ENCODE results near the gene FILIP1.

FILIP1 gene

GRCh38 chr6:75268988-75269354 lies 224.6 kb downstream of the FILIP1 start:
- no peak overlapping the region for H3K4me2 ChIP-seq (ENCODE audit: low read length, poor library complexity, severe bottlenecking)
- H3K9me3 ChIP-seq (ENCODE audit: control insufficient read depth, low read length) = no peaks in the 10 kb centered on the region
- peaks cover 12 to 44% of the 10 kb centered on the region in 2 experiments for H3K36me3 ChIP-seq (ENCODE audit: control insufficient read depth in 1 of 2, insufficient read depth in 2 of 2, low read depth in 1 of 2, low read length in 2 of 2)
- H3K27me3 ChIP-seq (ENCODE audit: control insufficient read depth in 1 of 2, insufficient read depth in 1 of 2, low read length in 2 of 2) = no peaks in the 10 kb centered on the region
- no peak overlapping the region for H3K27ac ChIP-seq (ENCODE audit: low read length, poor library complexity, severe bottlenecking)
- no peak overlapping the region for H4K91ac ChIP-seq (ENCODE audit: low read length)
- no peak overlapping the region for H3K18ac ChIP-seq (ENCODE audit: low read depth in 1 of 2, low read length in 2 of 2)
- H3K4ac ChIP-seq (ENCODE audit: low read depth in 1 of 2, low read length in 2 of 2) = no peak overlapping the region
- no peak overlapping the region for H2AFZ ChIP-seq (ENCODE audit: low read depth, low read length)
- H2BK5ac ChIP-seq (ENCODE audit: low read depth, low read length, poor library complexity, severe bottlenecking) = no peak overlapping the region
- no peaks in the 10 kb centered on the region for H3K4me1 ChIP-seq (ENCODE audit: control insufficient read depth, insufficient read depth, low read depth, low read length)
- no peak overlapping the region for H3K9ac ChIP-seq (ENCODE audit: low read length)
- H2AK5ac ChIP-seq (ENCODE audit: low read length, severe bottlenecking) = no peak overlapping the region
- 95% methylated on average over 4 of the region's 4 CpGs for WGBS
- no peak overlapping the region for H3K4me3 ChIP-seq (ENCODE audit: insufficient read depth in 1 of 2, low read depth in 1 of 2, low read length in 2 of 2)
- no peak overlapping the region for H2BK12ac ChIP-seq (ENCODE audit: low read length in 2 of 2)
- no peak overlapping the region for H3K23ac ChIP-seq (ENCODE audit: low read length in 2 of 2)
- no peak overlapping the region for H4K8ac ChIP-seq (ENCODE audit: low read length)
- no peak overlapping the region for H3K14ac ChIP-seq (ENCODE audit: low read length in 2 of 2)
- DNase-seq = no peak
- H2BK120ac ChIP-seq (ENCODE audit: low read depth, low read length) = no peak overlapping the region
- H2BK15ac ChIP-seq (ENCODE audit: low read depth, poor library complexity, severe bottlenecking) = no peak overlapping the region
- H3K79me1 ChIP-seq (replicated peaks; ENCODE audit: low read length, poor library complexity, severe bottlenecking) = peaks cover 2% of the 10 kb centered on the region

DNA sequence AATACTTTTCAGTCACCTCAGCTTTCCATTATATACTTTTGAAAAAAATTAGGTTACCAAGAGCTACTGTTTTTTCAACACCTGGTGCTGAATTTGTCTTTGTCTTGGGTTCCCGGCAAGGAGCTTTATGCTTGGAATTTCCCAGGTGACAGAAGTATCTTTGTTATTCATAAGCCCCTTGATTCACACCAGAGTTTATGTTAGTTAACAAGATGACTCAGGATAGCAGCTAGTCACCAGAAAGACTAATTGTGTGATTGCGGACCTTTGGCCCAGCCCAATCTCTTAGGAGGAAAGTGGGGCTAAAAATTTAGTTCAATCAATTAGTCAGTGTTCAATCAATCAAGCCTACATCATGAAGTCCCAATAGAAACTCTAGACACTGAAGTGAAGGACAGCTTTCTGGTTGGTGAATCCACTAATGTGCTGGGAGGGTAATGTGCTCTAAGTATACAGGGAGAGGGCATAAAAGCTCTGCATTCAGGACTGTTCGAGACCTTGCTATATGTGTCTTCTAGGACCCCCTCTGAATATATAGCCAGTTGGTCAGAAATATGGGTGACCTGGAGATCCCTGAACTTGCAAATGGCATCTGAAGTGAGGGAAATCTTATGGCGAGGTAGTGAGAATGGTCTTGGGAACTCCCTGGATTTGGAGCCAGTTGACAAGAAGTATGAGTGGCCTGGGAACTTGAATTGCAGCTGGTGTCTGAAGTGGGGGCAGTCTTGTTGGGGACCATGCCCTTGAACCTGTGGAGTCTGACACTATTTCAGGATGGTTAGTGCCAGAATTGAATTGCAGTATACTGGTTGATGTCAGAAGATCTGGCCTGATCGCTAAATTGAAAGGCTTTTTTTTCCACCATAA lies 225.2 kb downstream of the FILIP1 start:
- no peak overlapping the region for H2BK15ac ChIP-seq (ENCODE audit: low read depth, poor library complexity, severe bottlenecking)
- H4K8ac ChIP-seq (ENCODE audit: low read length) = no peak overlapping the region
- H3K4me1 ChIP-seq (ENCODE audit: control insufficient read depth, insufficient read depth, low read depth, low read length) = no peaks in the 10 kb centered on the region
- DNase-seq = peak; percentile 62
- WGBS = 68% methylated on average over 3 of the region's 5 CpGs
- no peak overlapping the region for H2BK12ac ChIP-seq (ENCODE audit: low read length in 2 of 2)
- H2AFZ ChIP-seq (ENCODE audit: low read depth, low read length) = no peak overlapping the region
- no peaks in the 10 kb centered on the region for H3K27me3 ChIP-seq (ENCODE audit: control insufficient read depth in 1 of 2, insufficient read depth in 1 of 2, low read length in 2 of 2)
- peak overlapping the region; percentile 3 to 43 for H3K18ac ChIP-seq (ENCODE audit: low read depth in 1 of 2, low read length in 2 of 2)
- H3K36me3 ChIP-seq (ENCODE audit: control insufficient read depth in 1 of 2, insufficient read depth in 2 of 2, low read depth in 1 of 2, low read length in 2 of 2) = peaks cover 12 to 50% of the 10 kb centered on the region in 2 experiments
- peaks cover 2% of the 10 kb centered on the region for H3K79me1 ChIP-seq (replicated peaks; ENCODE audit: low read length, poor library complexity, severe bottlenecking)
- no peaks in the 10 kb centered on the region for H3K9me3 ChIP-seq (ENCODE audit: control insufficient read depth, low read length)
- no peak overlapping the region for H3K23ac ChIP-seq (ENCODE audit: low read length in 2 of 2)
- H3K9ac ChIP-seq (ENCODE audit: low read length) = peak overlapping the region; percentile 74
- H3K27ac ChIP-seq (ENCODE audit: low read length, poor library complexity, severe bottlenecking) = peak overlapping the region; percentile 19
- no peak overlapping the region for H2BK120ac ChIP-seq (ENCODE audit: low read depth, low read length)
- H2AK5ac ChIP-seq (ENCODE audit: low read length, severe bottlenecking) = peak overlapping the region; percentile 87
- H4K91ac ChIP-seq (ENCODE audit: low read length) = peak overlapping the region; percentile 50
- H2BK5ac ChIP-seq (ENCODE audit: low read depth, low read length, poor library complexity, severe bottlenecking) = no peak overlapping the region
- no peak overlapping the region for H3K4me2 ChIP-seq (ENCODE audit: low read length, poor library complexity, severe bottlenecking)
- H3K4ac ChIP-seq (ENCODE audit: low read depth in 1 of 2, low read length in 2 of 2) = no peak overlapping the region
- peak overlapping the region in 1 of 2 experiments; percentile 6 for H3K4me3 ChIP-seq (ENCODE audit: insufficient read depth in 1 of 2, low read depth in 1 of 2, low read length in 2 of 2)
- H3K14ac ChIP-seq (ENCODE audit: low read length in 2 of 2) = no peak overlapping the region

DNA sequence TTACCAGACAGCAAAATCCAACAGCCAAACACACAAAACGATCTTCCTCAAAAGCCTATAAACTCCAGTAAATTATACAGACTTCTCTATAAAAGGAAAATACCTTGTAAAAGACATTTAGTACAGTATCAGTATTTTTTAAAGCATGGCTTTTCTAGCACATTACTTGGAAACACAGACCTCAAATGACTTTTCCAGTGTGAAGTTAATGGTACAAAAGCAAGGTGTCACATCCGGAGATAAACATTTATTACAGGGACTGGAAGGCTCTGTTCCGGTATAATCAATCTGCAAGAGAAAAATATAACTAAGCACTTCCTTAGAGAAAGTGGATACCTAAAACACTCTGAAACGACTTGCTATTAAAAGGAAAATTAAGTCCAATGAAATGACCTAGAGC lies 226.1 kb downstream of the FILIP1 start:
- Histone ChIP-seq H3K4ac (ENCODE audit: low read depth in 1 of 2, low read length in 2 of 2) (no peak overlapping the region), H4K8ac (ENCODE audit: low read length) (no peak overlapping the region), H3K36me3 (ENCODE audit: control insufficient read depth in 1 of 2, insufficient read depth in 2 of 2, low read depth in 1 of 2, low read length in 2 of 2) (peaks cover 7 to 52% of the 10 kb centered on the region in 2 experiments), H2AFZ (ENCODE audit: low read depth, low read length) (no peak overlapping the region), H2BK12ac (ENCODE audit: low read length in 2 of 2) (no peak overlapping the region), H3K9me3 (ENCODE audit: control insufficient read depth, low read length) (no peaks in the 10 kb centered on the region), H2BK5ac (ENCODE audit: low read depth, low read length, poor library complexity, severe bottlenecking) (no peak overlapping the region), H3K9ac (ENCODE audit: low read length) (peak overlapping the region; percentile 74), H2BK120ac (ENCODE audit: low read depth, low read length) (no peak overlapping the region), H3K23ac (ENCODE audit: low read length in 2 of 2) (no peak overlapping the region), H2AK5ac (ENCODE audit: low read length, severe bottlenecking) (no peak overlapping the region), H3K4me3 (ENCODE audit: insufficient read depth in 1 of 2, low read depth in 1 of 2, low read length in 2 of 2) (peak overlapping the region in 1 of 2 experiments; percentile 6), H3K27ac (ENCODE audit: low read length, poor library complexity, severe bottlenecking) (no peak overlapping the region), H3K27me3 (ENCODE audit: control insufficient read depth in 1 of 2, insufficient read depth in 1 of 2, low read length in 2 of 2) (no peaks in the 10 kb centered on the region), H2BK15ac (ENCODE audit: low read depth, poor library complexity, severe bottlenecking) (no peak overlapping the region), H3K4me2 (ENCODE audit: low read length, poor library complexity, severe bottlenecking) (no peak overlapping the region), H3K79me1 (replicated peaks; ENCODE audit: low read length, poor library complexity, severe bottlenecking) (peaks cover 2% of the 10 kb centered on the region), H3K18ac (ENCODE audit: low read depth in 1 of 2, low read length in 2 of 2) (no peak overlapping the region), H3K4me1 (ENCODE audit: control insufficient read depth, insufficient read depth, low read depth, low read length) (no peaks in the 10 kb centered on the region), H3K14ac (ENCODE audit: low read length in 2 of 2) (no peak overlapping the region), H4K91ac (ENCODE audit: low read length) (no peak overlapping the region)
- no peak for DNase-seq
- WGBS = 79% methylated on average over 3 of the region's 4 CpGs

DNA sequence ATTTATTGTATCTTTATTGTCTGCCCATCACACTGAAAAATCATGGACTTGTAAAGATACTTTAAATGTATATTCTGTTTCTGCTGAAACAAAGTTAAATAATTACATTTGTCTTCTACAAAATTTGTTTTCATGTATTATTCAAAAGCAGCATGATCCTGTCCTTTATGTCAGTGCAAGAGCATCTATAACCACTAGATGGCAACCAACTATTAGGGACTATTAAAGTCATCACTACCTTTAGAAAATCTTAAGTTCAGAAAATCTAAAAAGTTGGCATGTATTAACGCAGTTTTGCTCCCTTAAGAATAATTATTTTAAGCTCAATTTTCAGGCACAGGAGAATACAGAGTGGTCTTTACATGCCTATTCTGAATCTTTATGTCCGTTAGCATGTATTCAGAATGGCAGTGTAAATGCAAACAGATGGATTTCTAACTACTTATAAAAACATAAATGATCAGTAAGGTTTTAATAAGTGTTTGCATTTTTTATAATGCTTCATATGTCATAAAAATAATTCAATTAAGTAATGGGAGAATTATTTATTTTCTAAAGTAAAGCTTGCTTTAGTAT lies 226.8 kb downstream of the FILIP1 start:
- no CpG with 5 or more reads among the region's 2 CpGs for WGBS
- no peak overlapping the region for H4K91ac ChIP-seq (ENCODE audit: low read length)

More for the DNA sequence above, 226.8 kb downstream of the FILIP1 start:
- H2BK120ac ChIP-seq (ENCODE audit: low read depth, low read length) = no peak overlapping the region
- peak; percentile 70 for DNase-seq
- no peaks in the 10 kb centered on the region for H3K9me3 ChIP-seq (ENCODE audit: control insufficient read depth, low read length)
- H3K36me3 ChIP-seq (ENCODE audit: control insufficient read depth in 1 of 2, insufficient read depth in 2 of 2, low read depth in 1 of 2, low read length in 2 of 2) = peaks cover 12 to 51% of the 10 kb centered on the region in 2 experiments
- H3K23ac ChIP-seq (ENCODE audit: low read length in 2 of 2) = no peak overlapping the region
- H3K4ac ChIP-seq (ENCODE audit: low read depth in 1 of 2, low read length in 2 of 2) = no peak overlapping the region
- no peak overlapping the region for H3K18ac ChIP-seq (ENCODE audit: low read depth in 1 of 2, low read length in 2 of 2)
- no peak overlapping the region for H4K8ac ChIP-seq (ENCODE audit: low read length)
- no peak overlapping the region for H2BK12ac ChIP-seq (ENCODE audit: low read length in 2 of 2)
- no peak overlapping the region for H2AFZ ChIP-seq (ENCODE audit: low read depth, low read length)
- H2BK5ac ChIP-seq (ENCODE audit: low read depth, low read length, poor library complexity, severe bottlenecking) = no peak overlapping the region
- peaks cover 2% of the 10 kb centered on the region for H3K79me1 ChIP-seq (replicated peaks; ENCODE audit: low read length, poor library complexity, severe bottlenecking)
- no peaks in the 10 kb centered on the region for H3K27me3 ChIP-seq (ENCODE audit: control insufficient read depth in 1 of 2, insufficient read depth in 1 of 2, low read length in 2 of 2)
- no peaks in the 10 kb centered on the region for H3K4me1 ChIP-seq (ENCODE audit: control insufficient read depth, insufficient read depth, low read depth, low read length)
- H3K4me2 ChIP-seq (ENCODE audit: low read length, poor library complexity, severe bottlenecking) = no peak overlapping the region
- no peak overlapping the region for H2BK15ac ChIP-seq (ENCODE audit: low read depth, poor library complexity, severe bottlenecking)
- no peak overlapping the region for H2AK5ac ChIP-seq (ENCODE audit: low read length, severe bottlenecking)
- no peak overlapping the region for H3K4me3 ChIP-seq (ENCODE audit: insufficient read depth in 1 of 2, low read depth in 1 of 2, low read length in 2 of 2)
- H3K9ac ChIP-seq (ENCODE audit: low read length) = peak overlapping the region; percentile 74
- H3K14ac ChIP-seq (ENCODE audit: low read length in 2 of 2) = no peak overlapping the region
- H3K27ac ChIP-seq (ENCODE audit: low read length, poor library complexity, severe bottlenecking) = no peak overlapping the region

All from mesenchymal stem cell (in vitro differentiated cells and primary cell).